Progenitor cell of endocrine pancreas (in vitro differentiated cells): ENCODE data around the gene PFKP. TPM values are rescaled to one million over a fixed set of nuclear protein-coding genes. Genes with fewer than 3 reads are reported as not detected.

ENCODE experiments used
- DNase-seq: peaks from one replicate; pipeline ENCODE4 v3.0.0; 2021; ENCODE audit warnings: low spot score; ENCODE audit not compliant: unreplicated experiment
- H3K27ac Mint-ChIP-seq: 2 replicates; pipeline ENCODE4 v1.8.0; 2021; ENCODE audit warnings: mild to moderate bottlenecking, moderate library complexity, mixed read lengths
- H3K27me3 Mint-ChIP-seq: 2 replicates; pipeline ENCODE4 v1.8.0; 2021; ENCODE audit warnings: mixed read lengths
- H3K36me3 Mint-ChIP-seq: 2 replicates; pipeline ENCODE4 v1.8.0; 2022; ENCODE audit warnings: mixed read lengths; ENCODE audit not compliant: insufficient read depth
- H3K4me1 Mint-ChIP-seq: 2 replicates; pipeline ENCODE4 v1.8.0; 2021; ENCODE audit warnings: low read depth, mixed read lengths
- H3K4me3 Mint-ChIP-seq: 2 replicates; pipeline ENCODE4 v1.8.0; 2021; ENCODE audit warnings: low read depth, mild to moderate bottlenecking, moderate library complexity, mixed read lengths
- H3K9me3 Mint-ChIP-seq: 2 replicates; pipeline ENCODE4 v1.8.0; 2021; ENCODE audit warnings: low read depth, mixed read lengths
- total RNA-seq: library from RNA; stranded (reverse); gene quantifications from 2 replicates; pipeline ENCODE4 v1.2.1, GENCODE V29; 2021
- TF ChIP-seq, protein P1 (sequence below): fragments of 200-600 bp; sonication (generic); IDR thresholded peaks from one replicate; pipeline ENCODE4 v1.5.0; 2021; ENCODE audit warnings: antibody characterized with exemption, mild to moderate bottlenecking; ENCODE audit not compliant: unreplicated experiment

Gene PFKP
- total RNA-seq, 1 donor from 2014 or later = 4.8 TPM

DNA sequence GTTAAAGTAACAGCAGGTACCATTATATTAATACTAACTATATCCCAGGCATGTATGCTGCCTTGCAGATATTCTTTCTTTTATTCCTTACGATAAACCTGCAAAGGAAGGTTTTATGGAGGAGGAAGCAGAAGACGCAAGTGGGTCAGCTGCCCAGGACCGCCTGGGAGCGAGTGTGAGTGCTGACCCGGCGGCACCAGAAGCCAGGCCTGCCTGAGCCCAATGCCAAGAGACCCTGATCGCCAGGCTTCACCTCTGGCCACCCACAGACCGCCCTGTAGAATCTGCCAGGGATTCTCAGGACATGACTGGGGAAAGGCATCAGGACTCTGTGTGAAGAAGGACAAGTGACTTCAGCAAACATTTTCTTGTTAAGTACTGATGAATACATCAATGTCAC is 78.9 kb downstream of the PFKP start:
- Mint-ChIP-seq H3K36me3 (peaks cover 27% of the 10 kb centered on the region), H3K9me3 (no peaks in the 10 kb centered on the region), H3K27ac (no peak overlapping the region), H3K4me3 (no peak overlapping the region), H3K4me1 (no peaks in the 10 kb centered on the region), H3K27me3 (no peaks in the 10 kb centered on the region)
- TF ChIP-seq, protein P1, sequence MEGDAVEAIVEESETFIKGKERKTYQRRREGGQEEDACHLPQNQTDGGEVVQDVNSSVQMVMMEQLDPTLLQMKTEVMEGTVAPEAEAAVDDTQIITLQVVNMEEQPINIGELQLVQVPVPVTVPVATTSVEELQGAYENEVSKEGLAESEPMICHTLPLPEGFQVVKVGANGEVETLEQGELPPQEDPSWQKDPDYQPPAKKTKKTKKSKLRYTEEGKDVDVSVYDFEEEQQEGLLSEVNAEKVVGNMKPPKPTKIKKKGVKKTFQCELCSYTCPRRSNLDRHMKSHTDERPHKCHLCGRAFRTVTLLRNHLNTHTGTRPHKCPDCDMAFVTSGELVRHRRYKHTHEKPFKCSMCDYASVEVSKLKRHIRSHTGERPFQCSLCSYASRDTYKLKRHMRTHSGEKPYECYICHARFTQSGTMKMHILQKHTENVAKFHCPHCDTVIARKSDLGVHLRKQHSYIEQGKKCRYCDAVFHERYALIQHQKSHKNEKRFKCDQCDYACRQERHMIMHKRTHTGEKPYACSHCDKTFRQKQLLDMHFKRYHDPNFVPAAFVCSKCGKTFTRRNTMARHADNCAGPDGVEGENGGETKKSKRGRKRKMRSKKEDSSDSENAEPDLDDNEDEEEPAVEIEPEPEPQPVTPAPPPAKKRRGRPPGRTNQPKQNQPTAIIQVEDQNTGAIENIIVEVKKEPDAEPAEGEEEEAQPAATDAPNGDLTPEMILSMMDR = no peak
- no peak for DNase-seq

- peaks cover 23% of the 10 kb centered on the region for H3K36me3 Mint-ChIP-seq
- TF ChIP-seq, protein P1 = no peak
- H3K4me1 Mint-ChIP-seq = no peaks in the 10 kb centered on the region
- H3K9me3 Mint-ChIP-seq = no peaks in the 10 kb centered on the region
- no peak for DNase-seq
- H3K4me3 Mint-ChIP-seq = no peak overlapping the region
- no peaks in the 10 kb centered on the region for H3K27me3 Mint-ChIP-seq
- no peak overlapping the region for H3K27ac Mint-ChIP-seq
Observed at GRCh38 chr10:3147117-3147820, 79.9 kb downstream of the PFKP start.

DNA sequence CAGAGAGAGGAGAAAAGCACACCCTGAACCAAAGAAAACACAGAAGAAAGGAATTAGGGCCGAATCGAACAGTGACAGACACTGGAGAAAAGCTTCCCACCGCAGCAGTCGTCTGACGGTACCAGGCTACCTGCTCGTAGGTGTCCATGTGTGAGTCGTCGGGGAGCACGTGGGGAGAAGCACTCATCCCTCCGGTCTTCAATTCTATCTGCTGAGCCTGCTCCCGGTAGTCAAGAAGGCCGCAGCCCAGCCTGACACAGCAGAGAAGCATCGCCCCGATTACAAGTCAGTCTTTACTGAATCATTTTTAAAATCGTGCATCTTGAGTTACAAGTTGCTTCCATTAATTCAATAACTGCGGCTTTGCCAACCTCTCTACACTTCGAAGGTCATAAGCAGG is 80.7 kb downstream of the PFKP start:
- DNase-seq = no peak
- H3K27me3 Mint-ChIP-seq = no peaks in the 10 kb centered on the region

DNA sequence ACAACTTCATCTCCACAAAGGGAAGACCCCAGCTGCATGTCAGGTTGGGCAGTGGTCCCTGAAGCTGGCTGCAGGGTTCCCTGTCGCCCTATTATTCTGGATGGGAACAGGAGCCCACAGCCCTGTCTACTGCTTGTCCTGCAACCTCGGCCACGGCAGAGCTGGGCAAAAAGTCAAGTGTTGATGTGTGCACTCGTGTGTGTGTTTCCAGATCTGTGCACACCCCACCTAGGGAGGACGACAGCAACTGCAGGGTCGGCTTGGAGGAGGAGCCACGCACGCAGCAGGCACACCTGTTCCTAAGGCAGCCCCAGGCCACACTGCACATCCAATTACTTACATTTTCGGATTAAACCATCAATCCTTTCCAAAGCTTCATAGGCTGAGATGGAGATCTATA is 81.6 kb downstream of the PFKP start:
- Mint-ChIP-seq H3K27ac (no peak overlapping the region), H3K9me3 (no peaks in the 10 kb centered on the region), H3K27me3 (no peaks in the 10 kb centered on the region), H3K36me3 (peaks cover 23% of the 10 kb centered on the region), H3K4me3 (no peak overlapping the region), H3K4me1 (no peaks in the 10 kb centered on the region)
- TF ChIP-seq, protein P1 = no peak
- DNase-seq = no peak

More for the DNA sequence above, 80.7 kb downstream of the PFKP start:
- H3K4me3 Mint-ChIP-seq = no peak overlapping the region
- H3K4me1 Mint-ChIP-seq = no peaks in the 10 kb centered on the region
- H3K27ac Mint-ChIP-seq = no peak overlapping the region
- TF ChIP-seq, protein P1 = no peak
- H3K36me3 Mint-ChIP-seq = peaks cover 21% of the 10 kb centered on the region
- no peaks in the 10 kb centered on the region for H3K9me3 Mint-ChIP-seq

GRCh38 chr10:3149918-3150317 is 82.6 kb downstream of the PFKP start:
- TF ChIP-seq, protein P1 = no peak
- no peak for DNase-seq
- H3K9me3 Mint-ChIP-seq = no peaks in the 10 kb centered on the region
- H3K36me3 Mint-ChIP-seq = peaks cover 25% of the 10 kb centered on the region
- no peak overlapping the region for H3K27ac Mint-ChIP-seq
- H3K4me3 Mint-ChIP-seq = no peak overlapping the region
- H3K4me1 Mint-ChIP-seq = no peaks in the 10 kb centered on the region
- H3K27me3 Mint-ChIP-seq = no peaks in the 10 kb centered on the region
